H1 (cell line): ENCODE results near the gene ERC1. TPM values are rescaled to one million over a fixed set of nuclear protein-coding genes. Genes with fewer than 3 reads are reported as not detected.
"Not testable (repeated sequence)": the region's sequence is repeated elsewhere in the genome, so short reads cannot be mapped to it uniquely, and the experiment has no call there.

Source experiments
- CTCF ChIA-PET: fragments of 300-600 bp; sonication (Branson Sonifier 250); formaldehyde crosslinking; loops from one replicate; lab custom pipeline; 2021; ENCODE audit not compliant: partially characterized antibody; lab: Charles Lee
- POLR2A ChIA-PET: fragments of 300-600 bp; sonication (Branson Sonifier 250); formaldehyde crosslinking; loops from one replicate; lab custom pipeline; 2021; ENCODE audit warnings: inconsistent platforms; ENCODE audit not compliant: partially characterized antibody; lab: Charles Lee
- DNase-seq, 2 experiments: peaks; one replicate each; pipeline versions ENCODE4 v3.0.0 to v3.0.0-alpha.2; 2010 to 2022; ENCODE audit warnings: low spot score in 2 of 2, low read depth in 1 of 2, mixed read lengths in 1 of 2
- FAIRE-seq: peaks from 2 replicates; lab custom pipeline; 2011; peaks lifted over from hg19 to GRCh38; lab: Jason Lieb, UNC
- H2AFZ ChIP-seq: 2 replicates; pipeline ENCODE4 v1.8.1; 2012; ENCODE audit warnings: low read length, inconsistent platforms
- H2AK5ac ChIP-seq: 2 replicates; pipeline ENCODE4 v1.6.1; 2013; ENCODE audit warnings: low read depth, low read length
- H2BK120ac ChIP-seq: replicated peaks from 2 replicates; pipeline ENCODE3; 2013; ENCODE audit warnings: low read depth, low read length, inconsistent platforms
- H2BK12ac ChIP-seq: 2 replicates; pipeline ENCODE4 v1.6.1; 2013; ENCODE audit warnings: low read depth, low read length
- H2BK15ac ChIP-seq: 2 replicates; pipeline ENCODE4 v1.6.1; 2013; ENCODE audit warnings: low read length
- H2BK20ac ChIP-seq: 2 replicates; pipeline ENCODE4 v1.6.1; 2013; ENCODE audit warnings: low read length
- H2BK5ac ChIP-seq: 2 replicates; pipeline ENCODE4 v1.6.1; 2013; ENCODE audit warnings: low read depth, low read length
- H3K14ac ChIP-seq: 2 replicates; pipeline ENCODE4 v1.6.1; 2013; ENCODE audit warnings: inconsistent platforms; ENCODE audit not compliant: insufficient read length
- H3K18ac ChIP-seq: 2 replicates; pipeline ENCODE4 v1.6.1; 2013; ENCODE audit warnings: low read length; ENCODE audit errors: extremely low read depth
- H3K23ac ChIP-seq: 2 replicates; pipeline ENCODE4 v1.6.1; 2013; ENCODE audit warnings: inconsistent platforms; ENCODE audit not compliant: insufficient read length
- H3K23me2 ChIP-seq: 2 replicates; pipeline ENCODE4 v1.6.1; 2013; ENCODE audit warnings: low read depth, low read length
- H3K27ac ChIP-seq: 2 replicates; pipeline ENCODE4 v1.6.1; 2011; ENCODE audit warnings: low read depth, low read length, inconsistent platforms
- H3K27me3 ChIP-seq, 4 experiments: replicated peaks in 1 of 4; 1 replicate in 1 of 4; 2 replicates in 3 of 4; pipeline versions ENCODE4 v1.6.1 to v1.8.1; 2011 to 2013; ENCODE audit warnings: low read length in 3 of 4, mild to moderate bottlenecking in 3 of 4, inconsistent platforms in 2 of 4, mixed read lengths in 2 of 4, moderate library complexity in 1 of 4; ENCODE audit not compliant: control insufficient read depth in 3 of 4, insufficient read depth in 3 of 4; ENCODE audit errors: extremely low read depth in 1 of 4
- H3K36me3 ChIP-seq, 4 experiments: 2 replicates each; pipeline versions ENCODE4 v1.6.1 to v1.8.1; 2011 to 2013; ENCODE audit warnings: mild to moderate bottlenecking in 4 of 4, low read length in 3 of 4, moderate library complexity in 2 of 4, control low read depth in 1 of 4, inconsistent platforms in 1 of 4; ENCODE audit not compliant: insufficient read depth in 4 of 4, control insufficient read depth in 2 of 4
- H3K4ac ChIP-seq: replicated peaks from 2 replicates; pipeline ENCODE3; 2013; ENCODE audit warnings: low read length, low read depth, mixed read lengths, inconsistent platforms; ENCODE audit not compliant: insufficient read length
- H3K4me1 ChIP-seq, 4 experiments: replicated peaks in 1 of 4; 1 replicate in 1 of 4; 2 replicates in 3 of 4; pipeline versions ENCODE4 v1.6.1 to v1.8.1; 2011 to 2013; ENCODE audit warnings: low read length in 3 of 4, inconsistent platforms in 2 of 4, mixed read lengths in 1 of 4; ENCODE audit not compliant: insufficient read depth in 4 of 4, control insufficient read depth in 3 of 4
- H3K4me2 ChIP-seq, 2 experiments: 2 replicates each; pipeline versions ENCODE4 v1.6.1 to v1.8.1; 2011 to 2013; ENCODE audit warnings: low read depth in 2 of 2, low read length in 2 of 2, control low read depth in 1 of 2, inconsistent platforms in 1 of 2, mild to moderate bottlenecking in 1 of 2; ENCODE audit not compliant: insufficient read depth in 1 of 2
- H3K4me3 ChIP-seq, 4 experiments: fragments of 200-600, 300-600 bp in 1 of 4; sonication (generic), shearing (Covaris generic), sonication (Bioruptor Twin) in 1 of 4; 2 replicates each; pipeline versions ENCODE4 v1.5.1 to v1.8.1; 2011 to 2016; ENCODE audit warnings: low read length in 4 of 4, low read depth in 3 of 4, control low read depth in 2 of 4, inconsistent platforms in 2 of 4, mild to moderate bottlenecking in 2 of 4, mixed read lengths in 1 of 4, moderate library complexity in 1 of 4; ENCODE audit not compliant: insufficient read depth in 2 of 4; ENCODE audit errors: extremely low read depth in 1 of 4
- H3K56ac ChIP-seq: replicated peaks from 2 replicates; pipeline ENCODE3; 2013; ENCODE audit warnings: low read depth, mild to moderate bottlenecking, mixed read lengths, low read length, inconsistent platforms; ENCODE audit not compliant: insufficient read length
- H3K79me1 ChIP-seq: 2 replicates; pipeline ENCODE4 v1.6.1; 2013; ENCODE audit warnings: low read depth, low read length, control low read depth
- H3K79me2 ChIP-seq, 2 experiments: 2 replicates each; pipeline versions ENCODE4 v1.6.1 to v1.8.1; 2012 to 2013; ENCODE audit warnings: low read length in 2 of 2, mild to moderate bottlenecking in 2 of 2, inconsistent platforms in 1 of 2; ENCODE audit not compliant: insufficient read depth in 2 of 2, control insufficient read depth in 1 of 2
- H3K9ac ChIP-seq, 4 experiments: replicated peaks in 1 of 4; 1 replicate in 1 of 4; 2 replicates in 3 of 4; pipeline versions ENCODE4 v1.6.1 to v1.8.1; 2011 to 2013; ENCODE audit warnings: low read depth in 3 of 4, low read length in 3 of 4, control low read depth in 2 of 4, mild to moderate bottlenecking in 2 of 4, moderate library complexity in 2 of 4, inconsistent platforms in 1 of 4; ENCODE audit errors: extremely low read depth in 1 of 4
- H3K9me3 ChIP-seq, 2 experiments: 2 replicates each; pipeline versions ENCODE4 v1.6.1 to v1.8.1; 2012 to 2013; ENCODE audit warnings: mild to moderate bottlenecking in 2 of 2, moderate library complexity in 2 of 2, control low read depth in 1 of 2, inconsistent platforms in 1 of 2, low read depth in 1 of 2, low read length in 1 of 2, mixed read lengths in 1 of 2; ENCODE audit not compliant: insufficient read depth in 2 of 2
- H4K20me1 ChIP-seq, 2 experiments: replicated peaks in 1 of 2; 2 replicates each; pipeline versions ENCODE3 to v1.8.1; 2011 to 2013; ENCODE audit warnings: inconsistent platforms in 2 of 2, low read length in 2 of 2, mild to moderate bottlenecking in 1 of 2; ENCODE audit not compliant: insufficient read depth in 2 of 2, control insufficient read depth in 1 of 2
- H4K5ac ChIP-seq: 2 replicates; pipeline ENCODE4 v1.6.1; 2013; ENCODE audit warnings: low read length, low read depth, mixed read lengths, inconsistent platforms; ENCODE audit not compliant: insufficient read length
- H4K8ac ChIP-seq: 2 replicates; pipeline ENCODE4 v1.8.0; 2013; ENCODE audit warnings: mild to moderate bottlenecking, moderate library complexity, low read length, inconsistent platforms; ENCODE audit not compliant: insufficient read depth; ENCODE audit errors: extremely low read depth
- H4K91ac ChIP-seq: replicated peaks from 2 replicates; pipeline ENCODE3; 2013; ENCODE audit warnings: low read length, mixed read lengths, inconsistent platforms; ENCODE audit not compliant: insufficient read length
- whole genome bisulfite sequencing, 2 experiments: shearing (Covaris generic) in 1 of 2; methylation state at CpG; one replicate each; pipeline versions ENCODE4 v1.1.6 to v1.1.7; 2013 to 2015; ENCODE audit warnings: low lambda C conversion rate in 2 of 2, mixed read lengths in 2 of 2, inconsistent platforms in 1 of 2, low coverage in 1 of 2, missing lambda C conversion rate in 1 of 2; ENCODE audit not compliant: insufficient replicate concordance in 2 of 2, insufficient coverage in 1 of 2, insufficient read length in 1 of 2; ENCODE audit errors: extremely low coverage in 1 of 2, missing lambda C conversion rate in 1 of 2; 5-methylcytosine and 5-hydroxymethylcytosine counted together
- polyA plus RNA-seq, 7 experiments: library from polyadenylated mRNA; depleted of rRNA in 3 of 7; stranded (reverse) in 5 of 7; unstranded in 2 of 7; fragments of >200 nt in 5 of 7; fragments of 200-250 nt in 2 of 7; gene quantifications; 1 replicate in 5 of 7; 2 replicates in 1 of 7; 4 replicates in 1 of 7; pipeline versions ENCODE4 v1.2.1 to v1.2.3, GENCODE V29; 2011 to 2013; ENCODE audit warnings: missing spikeins in 2 of 7, mixed read lengths in 2 of 7
- total RNA-seq: library from RNA; stranded (reverse); fragmentation: NEBNext Ultra II Directional; extraction: Animal tissue kit (Norgen Biotek cat#: 25700); gene quantifications from 2 replicates; pipeline ENCODE4 v1.2.1, GENCODE V29; 2021

Gene ERC1
- total and polyA plus RNA-seq, 2 of the 8 experiments (the other 6 are each of a cell fraction or from before 2014, with no cell fraction given) = 7.8 to 45.7 TPM

- POLR2A ChIA-PET = not testable (repeated sequence)
These were observed 207.8 kb downstream of the ERC1 start for GRCh38 chr12:1198854-1199253.

More at GRCh38 chr12:1198854-1199253, 207.8 kb downstream of the ERC1 start:
- H2BK12ac ChIP-seq, H3K27me3 ChIP-seq, H2AK5ac ChIP-seq, DNase-seq, H3K79me1 ChIP-seq, H4K91ac ChIP-seq, H2BK5ac ChIP-seq, H3K4ac ChIP-seq, H3K79me2 ChIP-seq, H3K18ac ChIP-seq, H3K27ac ChIP-seq, H3K9me3 ChIP-seq, H3K56ac ChIP-seq, H3K14ac ChIP-seq, H4K8ac ChIP-seq, H3K23ac ChIP-seq, FAIRE-seq, H2BK120ac ChIP-seq, H3K4me2 ChIP-seq, H2BK20ac ChIP-seq, H3K4me1 ChIP-seq, H2AFZ ChIP-seq, CTCF ChIA-PET, H3K23me2 ChIP-seq, H4K20me1 ChIP-seq, H4K5ac ChIP-seq, H2BK15ac ChIP-seq, H3K9ac ChIP-seq, H3K4me3 ChIP-seq: not testable (repeated sequence)
- WGBS, 2 experiments = 95% methylated on average over 5 of the region's 5 CpGs; no CpG with 5 or more reads in 1 of the 2 experiments
- H3K36me3 ChIP-seq = peaks cover 0 to 20% (median 3%) of the 10 kb centered on the region in 4 experiments; a peak in 2 of 8 replicates
